CD8-positive, alpha-beta memory T cell (primary cell): Measurements from ENCODE around the gene CEACAM21. TPM values are rescaled to one million over a fixed set of nuclear protein-coding genes. Genes with fewer than 3 reads are reported as not detected.
"Not testable (repeated sequence)": the region's sequence is repeated elsewhere in the genome, so short reads cannot be mapped to it uniquely, and the experiment has no call there.

Experiments used
- CTCF ChIA-PET: fragments of 350-600 bp; sonication (Branson Sonifier 250); formaldehyde crosslinking; loops from one replicate; lab custom pipeline; 2021; ENCODE audit warnings: antibody characterized with exemption; lab: Charles Lee
- POLR2A ChIA-PET: fragments of 350-600 bp; sonication (Branson Sonifier 250); formaldehyde crosslinking; loops from one replicate; lab custom pipeline; 2021; ENCODE audit warnings: antibody characterized with exemption; lab: Charles Lee
- DNase-seq, 5 donors: peaks; one replicate each; pipeline versions ENCODE4 v3.0.0 to v3.0.0-alpha.2; 2020 to 2022; ENCODE audit warnings: mixed read lengths in 1 of 5
- H3K27ac ChIP-seq: one replicate; pipeline ENCODE4 v1.7.0; 2013; ENCODE audit warnings: low read depth, mild to moderate bottlenecking, low read length, moderate library complexity
- H3K27me3 ChIP-seq: 2 replicates; pipeline ENCODE4 v1.7.0; 2013; ENCODE audit warnings: low read length, mild to moderate bottlenecking; ENCODE audit not compliant: insufficient read depth, poor library complexity, severe bottlenecking
- H3K36me3 ChIP-seq: 2 replicates; pipeline ENCODE4 v1.7.0; 2013; ENCODE audit warnings: mild to moderate bottlenecking, low read length, moderate library complexity; ENCODE audit not compliant: insufficient read depth
- H3K4me1 ChIP-seq: 2 replicates; pipeline ENCODE4 v1.7.0; 2013; ENCODE audit warnings: mild to moderate bottlenecking, low read length, moderate library complexity; ENCODE audit not compliant: insufficient read depth
- H3K4me3 ChIP-seq: 2 replicates; pipeline ENCODE4 v1.7.0; 2013; ENCODE audit warnings: mild to moderate bottlenecking, low read length
- H3K9me3 ChIP-seq: 2 replicates; pipeline ENCODE4 v1.7.0; 2013; ENCODE audit warnings: mild to moderate bottlenecking, low read length
- H3K27ac Mint-ChIP-seq, 8 donors: one replicate each; pipeline ENCODE4 v1.8.0; 2020 to 2021; ENCODE audit warnings: mixed read lengths in 8 of 8, mild to moderate bottlenecking in 6 of 8, inconsistent platforms in 3 of 8, moderate library complexity in 3 of 8
- H3K27me3 Mint-ChIP-seq, 2 donors: one replicate each; pipeline ENCODE4 v1.8.0; 2020 to 2021; ENCODE audit warnings: mixed read lengths in 2 of 2, mild to moderate bottlenecking in 1 of 2, moderate library complexity in 1 of 2
- H3K36me3 Mint-ChIP-seq, 3 donors: one replicate each; pipeline ENCODE4 v1.8.0; 2020 to 2021; ENCODE audit warnings: mixed read lengths in 3 of 3, inconsistent platforms in 1 of 3, mild to moderate bottlenecking in 1 of 3
- H3K4me1 Mint-ChIP-seq, 3 donors: one replicate each; pipeline ENCODE4 v1.8.0; 2020 to 2021; ENCODE audit warnings: mixed read lengths in 3 of 3, inconsistent platforms in 1 of 3, mild to moderate bottlenecking in 1 of 3
- H3K4me3 Mint-ChIP-seq, 7 donors: one replicate each; pipeline ENCODE4 v1.8.0; 2020 to 2021; ENCODE audit warnings: mixed read lengths in 7 of 7, mild to moderate bottlenecking in 6 of 7, moderate library complexity in 4 of 7, inconsistent platforms in 2 of 7
- H3K9me3 Mint-ChIP-seq, 5 donors: one replicate each; pipeline ENCODE4 v1.8.0; 2020 to 2022; ENCODE audit warnings: mixed read lengths in 5 of 5, mild to moderate bottlenecking in 3 of 5, moderate library complexity in 2 of 5, inconsistent platforms in 1 of 5
- polyA plus RNA-seq: library from polyadenylated mRNA; unstranded; fragments of 300-500 nt; fragmentation: Illumina TruSeq; gene quantifications from one replicate; pipeline ENCODE4 v1.2.3, GENCODE V29; 2021
- total RNA-seq, 2 experiments: library from RNA; stranded (reverse); gene quantifications; one replicate each; pipeline ENCODE4 v1.2.3, GENCODE V29; 2021

CEACAM21 gene
- total and polyA plus RNA-seq, 3 experiments from 2014 or later, result 26.8 to 46.6 (median 29.2) TPM

DNA sequence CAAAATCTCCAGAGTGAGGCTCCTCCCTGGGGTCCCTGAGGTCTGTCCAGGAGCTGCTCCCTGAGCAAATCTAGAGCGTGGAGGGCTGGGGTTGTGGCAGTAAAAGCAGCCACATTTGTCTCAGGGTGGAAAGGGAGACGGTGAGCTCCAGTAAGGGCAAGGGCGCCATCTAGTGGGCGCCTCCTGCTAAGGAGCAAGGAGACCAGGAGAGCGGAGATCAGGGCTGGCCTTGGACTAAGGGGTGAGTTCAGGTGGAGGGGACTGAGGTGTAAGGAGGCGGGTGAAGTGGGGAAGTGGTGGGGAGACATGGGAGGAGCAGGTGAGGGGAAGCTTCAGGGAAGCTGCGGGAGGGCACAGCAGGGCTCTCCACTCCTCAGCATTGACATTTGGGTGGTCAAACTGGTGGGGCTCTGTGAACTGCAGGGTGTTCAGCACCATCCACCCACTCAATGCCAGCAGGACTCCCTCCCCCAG is 5.3 kb upstream of the CEACAM21 start:
- ChIA-PET POLR2A (interaction anchor here (1.8 kb wide), 1 partner anchor 25 kb away, joined by 4 read pairs; no protein-coding TSS in a partner anchor), CTCF (interaction anchor here (0.6 to 8.5 kb wide), 15 partner anchors 10 to 262 kb away, joined by 3 to 136 read pairs (median 7); partner anchors contain the start of gene DMAC2)
- DNase-seq, result peak; percentile 75 to 87 (median 79)
- no peaks in the 10 kb centered on the region for H3K9me3 ChIP-seq
- H3K4me3 ChIP-seq, result no peak overlapping the region
- no peak overlapping the region for H3K27ac ChIP-seq
- H3K4me1 Mint-ChIP-seq, result peaks cover 47 to 61% (median 56%) of the 10 kb centered on the region in 3 donors
- peaks cover 0 to 47% (median 4%) of the 10 kb centered on the region in 3 donors for H3K36me3 Mint-ChIP-seq
- H3K4me1 ChIP-seq, result peaks cover 33% of the 10 kb centered on the region
- peak overlapping the region in 7 of 8 donors; percentile 29 to 83 (median 64) for H3K27ac Mint-ChIP-seq
- no peaks in the 10 kb centered on the region for H3K27me3 ChIP-seq
- no peaks in the 10 kb centered on the region for H3K36me3 ChIP-seq
- no peaks in the 10 kb centered on the region for H3K9me3 Mint-ChIP-seq
- H3K4me3 Mint-ChIP-seq, result peak overlapping the region in 5 of 7 donors; percentile 29 to 61 (median 54)
- no peaks in the 10 kb centered on the region for H3K27me3 Mint-ChIP-seq

DNA sequence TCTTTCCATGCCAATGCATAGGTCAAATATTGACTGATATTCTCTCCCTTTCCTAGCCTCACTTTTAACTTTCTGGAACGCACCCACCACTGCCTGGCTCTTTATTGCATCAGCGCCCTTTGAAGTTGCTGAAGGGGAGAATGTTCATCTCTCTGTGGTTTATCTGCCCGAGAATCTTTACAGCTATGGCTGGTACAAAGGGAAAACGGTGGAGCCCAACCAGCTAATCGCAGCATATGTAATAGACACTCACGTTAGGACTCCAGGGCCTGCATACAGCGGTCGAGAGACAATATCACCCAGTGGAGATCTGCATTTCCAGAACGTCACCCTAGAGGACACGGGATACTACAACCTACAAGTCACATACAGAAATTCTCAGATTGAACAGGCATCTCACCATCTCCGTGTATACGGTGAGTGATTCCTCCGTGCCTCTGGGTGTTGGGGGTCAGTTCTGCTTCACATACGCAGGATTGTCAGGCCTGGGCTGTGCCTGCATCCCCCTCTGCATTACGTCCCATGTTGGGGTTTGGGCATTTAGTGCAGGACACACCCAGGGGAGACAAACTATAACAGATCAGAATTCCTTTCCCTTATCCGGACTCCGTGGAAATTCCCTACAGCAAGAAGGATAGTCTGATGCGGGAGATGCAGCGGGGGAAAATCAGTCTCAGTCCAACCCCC is 1.3 kb downstream of the CEACAM21 start:
- no peak overlapping the region for H3K27ac ChIP-seq
- Mint-ChIP-seq H3K4me3 (no peak overlapping the region), H3K27me3 (no peaks in the 10 kb centered on the region), H3K36me3 (peaks cover 24 to 68% (median 34%) of the 10 kb centered on the region in 3 donors), H3K9me3 (peaks cover 0 to 10% (median 6%) of the 10 kb centered on the region in 5 donors), H3K4me1 (peaks cover 23 to 26% (median 24%) of the 10 kb centered on the region in 3 donors), H3K27ac (peak overlapping the region in 3 of 8 donors; percentile 3 to 63 (median 50))
- no peaks in the 10 kb centered on the region for H3K27me3 ChIP-seq
- no peak for DNase-seq
- H3K9me3 ChIP-seq, result no peaks in the 10 kb centered on the region
- POLR2A ChIA-PET, result no interaction called here
- peaks cover 42% of the 10 kb centered on the region for H3K36me3 ChIP-seq
- CTCF ChIA-PET, result interaction anchor here (3.7 kb wide), 1 partner anchor 127 kb away, joined by 20 read pairs; no protein-coding TSS in a partner anchor
- no peak overlapping the region for H3K4me3 ChIP-seq
- peaks cover 20% of the 10 kb centered on the region for H3K4me1 ChIP-seq

DNA sequence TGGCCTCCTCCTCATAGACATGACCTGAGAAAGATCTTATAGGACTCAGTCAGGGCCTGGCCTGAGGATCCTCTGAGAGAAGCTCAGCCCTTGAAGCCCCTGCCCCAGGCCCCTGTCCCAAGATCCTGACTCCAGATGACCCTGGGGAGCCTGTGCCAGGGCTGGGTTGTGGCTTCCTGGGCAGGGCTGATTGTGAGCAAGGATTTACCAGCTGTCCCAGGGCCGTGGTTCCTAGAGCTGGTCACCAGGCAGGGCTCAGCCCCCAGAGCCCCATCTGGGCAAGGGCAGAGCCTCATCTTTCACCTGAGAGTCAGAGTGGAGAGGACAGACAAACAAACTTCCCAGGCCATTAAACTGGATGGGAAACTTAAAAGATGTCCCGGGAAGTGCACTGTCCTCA is 1.9 kb downstream of the CEACAM21 start:
- no peak overlapping the region for H3K4me3 Mint-ChIP-seq
- peaks cover 28 to 70% (median 38%) of the 10 kb centered on the region in 3 donors for H3K36me3 Mint-ChIP-seq

DNA sequence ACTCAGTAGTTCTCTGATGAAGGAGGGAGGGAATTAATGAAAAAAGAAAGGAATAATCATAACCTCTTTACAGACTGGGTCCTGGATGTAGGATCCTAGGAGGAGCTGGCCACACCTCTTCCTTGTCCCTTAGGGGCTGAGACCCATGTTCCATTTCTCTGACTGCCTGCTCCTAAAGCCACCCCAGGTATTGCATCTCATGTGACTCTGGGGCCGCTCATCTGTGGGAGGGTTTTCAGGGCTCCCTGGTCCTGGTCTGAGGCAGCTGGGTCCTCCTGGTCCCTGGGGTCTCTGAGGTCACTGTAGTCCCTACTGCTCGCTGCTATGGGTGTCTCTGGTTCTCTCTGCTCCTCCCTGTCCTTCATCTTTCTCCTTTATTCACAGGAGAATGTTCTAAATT is 2.9 kb downstream of the CEACAM21 start:
- Mint-ChIP-seq H3K4me3 (no peak overlapping the region), H3K9me3 (peaks cover 2 to 15% (median 6%) of the 10 kb centered on the region in 5 donors), H3K27ac (peak overlapping the region in 2 of 8 donors; percentile 36 to 61), H3K4me1 (peaks cover 22 to 26% (median 23%) of the 10 kb centered on the region in 3 donors), H3K27me3 (no peaks in the 10 kb centered on the region), H3K36me3 (peaks cover 36 to 73% (median 47%) of the 10 kb centered on the region in 3 donors)
- H3K36me3 ChIP-seq, result peaks cover 42% of the 10 kb centered on the region
- H3K4me3 ChIP-seq, result no peak overlapping the region
- ChIA-PET CTCF (interaction anchor here (1.4 kb wide), 1 partner anchor 40 kb away, joined by 4 read pairs; no protein-coding TSS in a partner anchor), POLR2A (no interaction called here)
- peaks cover 20% of the 10 kb centered on the region for H3K4me1 ChIP-seq
- DNase-seq, result no peak
- no peaks in the 10 kb centered on the region for H3K27me3 ChIP-seq
- H3K9me3 ChIP-seq, result no peaks in the 10 kb centered on the region
- H3K27ac ChIP-seq, result no peak overlapping the region

More for the DNA sequence above, 1.9 kb downstream of the CEACAM21 start:
- Mint-ChIP-seq H3K4me1 (peaks cover 23 to 26% (median 24%) of the 10 kb centered on the region in 3 donors), H3K27me3 (no peaks in the 10 kb centered on the region), H3K27ac (no peak overlapping the region), H3K9me3 (peaks cover 1 to 11% (median 6%) of the 10 kb centered on the region in 5 donors)
- no peak for DNase-seq
- Histone ChIP-seq H3K4me1 (peaks cover 20% of the 10 kb centered on the region), H3K9me3 (no peaks in the 10 kb centered on the region), H3K4me3 (no peak overlapping the region), H3K36me3 (peaks cover 42% of the 10 kb centered on the region), H3K27me3 (no peaks in the 10 kb centered on the region), H3K27ac (no peak overlapping the region)
- ChIA-PET POLR2A (no interaction called here), CTCF (interaction anchor here (3.7 kb wide), 1 partner anchor 128 kb away, joined by 20 read pairs; no protein-coding TSS in a partner anchor)

DNA sequence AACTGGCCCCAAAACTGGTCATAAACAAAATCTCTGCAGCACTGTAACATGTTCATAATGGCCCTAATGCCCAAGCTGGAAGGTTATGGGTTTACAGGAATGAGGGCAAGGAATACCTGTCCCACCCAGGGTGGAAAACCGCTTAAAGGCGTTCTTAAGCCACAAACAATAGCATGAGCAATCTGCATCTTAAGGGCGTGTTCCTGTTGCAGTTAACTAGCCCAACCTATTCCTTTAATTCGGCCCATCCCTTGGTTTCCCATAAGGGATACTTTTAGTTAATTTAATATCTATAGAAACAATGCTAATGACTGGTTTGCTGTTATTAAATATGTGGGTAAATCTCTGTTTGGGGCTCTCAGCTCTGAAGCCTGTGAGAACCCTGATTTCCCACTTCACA is 5.1 kb downstream of the CEACAM21 start:
- H3K36me3 ChIP-seq, result peaks cover 61% of the 10 kb centered on the region
- H3K27ac ChIP-seq, H3K4me3 ChIP-seq, H3K9me3 ChIP-seq, H3K27me3 ChIP-seq, DNase-seq, H3K4me3 Mint-ChIP-seq, H3K27me3 Mint-ChIP-seq, H3K27ac Mint-ChIP-seq, POLR2A ChIA-PET: not testable (repeated sequence)
- H3K36me3 Mint-ChIP-seq, result peaks cover 41 to 90% (median 47%) of the 10 kb centered on the region in 3 donors
- H3K4me1 ChIP-seq, result peaks cover 11% of the 10 kb centered on the region
- H3K4me1 Mint-ChIP-seq, result peaks cover 12 to 14% (median 13%) of the 10 kb centered on the region in 3 donors
- H3K9me3 Mint-ChIP-seq, result peaks cover 2 to 15% (median 6%) of the 10 kb centered on the region in 5 donors
- CTCF ChIA-PET, result interaction anchor here (1.2 to 1.5 kb wide), 2 partner anchors 13 to 18 kb away, joined by 3 read pairs; no protein-coding TSS in a partner anchor

DNA sequence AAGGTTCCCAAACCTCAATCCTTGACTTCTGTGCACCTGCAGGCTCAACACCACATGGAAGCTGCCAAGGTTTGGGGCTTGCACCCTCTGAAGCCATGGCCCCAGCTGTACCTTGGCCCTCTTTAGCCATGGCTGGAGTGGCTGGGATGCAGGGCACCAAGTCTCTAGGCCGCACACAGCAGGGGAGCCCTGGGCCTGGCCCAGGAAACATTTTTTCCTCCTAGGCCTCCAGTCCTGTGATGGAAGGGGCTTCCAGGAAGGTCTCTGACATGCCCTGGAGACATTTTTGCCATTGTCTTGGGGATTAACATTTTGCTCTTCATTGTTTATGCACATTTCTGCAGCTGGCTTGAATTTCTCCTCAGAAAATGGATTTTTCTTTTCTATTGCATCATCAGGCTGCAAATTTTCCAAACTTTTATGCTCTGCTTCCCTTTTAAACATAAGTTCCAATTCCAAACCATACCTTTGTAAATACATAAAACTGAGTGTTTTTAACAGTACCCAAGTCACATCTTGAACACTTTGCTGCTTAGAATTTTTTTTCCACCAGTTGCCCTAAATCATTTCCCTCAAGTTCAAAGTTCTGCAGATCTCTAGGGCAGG is 6.7 kb downstream of the CEACAM21 start:
- H3K4me3 ChIP-seq, H3K4me1 ChIP-seq, H3K27me3 ChIP-seq, H3K4me1 Mint-ChIP-seq, DNase-seq, H3K27me3 Mint-ChIP-seq, H3K4me3 Mint-ChIP-seq, H3K27ac ChIP-seq, H3K9me3 ChIP-seq, POLR2A ChIA-PET, H3K27ac Mint-ChIP-seq, CTCF ChIA-PET: not testable (repeated sequence)
- H3K9me3 Mint-ChIP-seq, result peaks cover 2 to 15% (median 6%) of the 10 kb centered on the region in 5 donors
- peaks cover 53% of the 10 kb centered on the region for H3K36me3 ChIP-seq
- H3K36me3 Mint-ChIP-seq, result peaks cover 41 to 95% (median 43%) of the 10 kb centered on the region in 3 donors

DNA sequence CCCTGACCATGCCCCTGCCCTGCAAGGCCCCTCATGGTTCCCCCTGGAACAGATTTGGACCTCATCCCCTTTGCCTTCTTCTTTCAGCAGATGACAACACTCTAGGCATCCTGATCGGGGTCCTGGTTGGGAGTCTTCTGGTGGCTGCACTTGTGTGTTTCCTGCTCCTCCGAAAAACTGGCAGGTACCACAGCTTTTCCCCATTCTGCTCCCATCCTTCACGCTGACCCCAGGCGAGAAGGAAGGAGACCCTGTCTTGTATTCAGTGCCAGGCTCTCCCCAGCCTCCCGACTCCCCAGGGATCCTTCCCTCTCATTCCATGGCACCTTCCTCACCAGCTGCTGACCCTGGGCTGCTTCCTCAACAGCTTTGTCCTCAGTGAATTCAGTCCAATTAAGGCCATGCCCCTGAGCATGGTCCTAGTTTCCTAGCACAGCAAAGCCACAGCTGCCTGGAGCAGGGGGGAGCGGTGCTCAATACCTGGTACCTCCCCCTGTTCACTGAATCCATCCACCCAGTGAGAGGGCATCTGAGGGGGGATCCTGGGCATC is 8.4 kb downstream of the CEACAM21 start:
- DNase-seq, result no peak
- Histone ChIP-seq H3K36me3 (peaks cover 40% of the 10 kb centered on the region), H3K4me3 (no peak overlapping the region), H3K9me3 (no peaks in the 10 kb centered on the region), H3K27me3 (no peaks in the 10 kb centered on the region), H3K4me1 (no peaks in the 10 kb centered on the region), H3K27ac (no peak overlapping the region)
- H3K36me3 Mint-ChIP-seq, result peaks cover 39 to 94% (median 41%) of the 10 kb centered on the region in 3 donors
- H3K27me3 Mint-ChIP-seq, result no peaks in the 10 kb centered on the region
- no peak overlapping the region for H3K4me3 Mint-ChIP-seq
- ChIA-PET CTCF (no interaction called here), POLR2A (no interaction called here)
- H3K9me3 Mint-ChIP-seq, result peaks cover 2 to 15% (median 6%) of the 10 kb centered on the region in 5 donors
- no peaks in the 10 kb centered on the region for H3K4me1 Mint-ChIP-seq
- H3K27ac Mint-ChIP-seq, result no peak overlapping the region
